ENCODE results near the gene ALLC.

The ALLC gene

GRCh38 chr2:3680548-3681345 lies 22.7 kb downstream of the ALLC start:
- no peak for FAIRE-seq

DNA sequence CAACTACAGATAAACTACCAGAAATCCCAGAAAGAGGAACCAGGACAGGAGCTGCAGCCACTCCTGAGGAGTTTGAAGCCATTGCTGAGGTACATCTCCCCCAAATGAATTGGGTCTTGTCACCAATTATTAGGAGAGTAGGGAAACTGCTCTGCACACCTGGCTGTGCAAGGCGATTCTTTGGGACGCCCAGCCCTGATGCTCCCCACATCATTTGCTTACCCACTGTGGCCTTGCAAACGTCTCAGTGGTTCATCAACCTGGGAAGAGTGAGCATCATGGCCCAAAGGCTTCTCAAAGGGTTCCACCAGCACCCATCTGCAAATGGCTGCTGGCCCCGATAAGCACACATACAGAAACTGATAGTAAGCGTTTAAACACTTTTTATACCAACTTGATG lies 23.6 kb downstream of the ALLC start:
- no peak for FAIRE-seq

DNA sequence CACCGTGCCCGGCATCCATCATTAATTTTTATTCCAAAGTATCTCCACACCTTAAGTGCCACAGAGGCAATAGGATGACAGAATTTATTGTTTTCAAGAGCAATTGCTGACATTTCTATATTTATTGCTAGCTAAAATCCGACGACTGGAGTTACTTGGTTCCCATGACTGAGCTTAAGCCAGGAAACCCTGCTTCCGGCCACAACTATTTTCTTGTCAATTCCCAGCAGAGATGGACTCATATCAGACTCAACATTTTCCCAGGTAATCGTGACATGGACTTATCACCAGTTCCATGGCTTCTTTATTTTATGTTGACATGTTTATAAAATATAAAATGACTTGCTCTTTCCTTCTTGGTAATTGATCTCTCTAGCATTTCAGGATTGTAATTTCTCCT lies 24.8 kb downstream of the ALLC start:
- FAIRE-seq, result no peak

DNA sequence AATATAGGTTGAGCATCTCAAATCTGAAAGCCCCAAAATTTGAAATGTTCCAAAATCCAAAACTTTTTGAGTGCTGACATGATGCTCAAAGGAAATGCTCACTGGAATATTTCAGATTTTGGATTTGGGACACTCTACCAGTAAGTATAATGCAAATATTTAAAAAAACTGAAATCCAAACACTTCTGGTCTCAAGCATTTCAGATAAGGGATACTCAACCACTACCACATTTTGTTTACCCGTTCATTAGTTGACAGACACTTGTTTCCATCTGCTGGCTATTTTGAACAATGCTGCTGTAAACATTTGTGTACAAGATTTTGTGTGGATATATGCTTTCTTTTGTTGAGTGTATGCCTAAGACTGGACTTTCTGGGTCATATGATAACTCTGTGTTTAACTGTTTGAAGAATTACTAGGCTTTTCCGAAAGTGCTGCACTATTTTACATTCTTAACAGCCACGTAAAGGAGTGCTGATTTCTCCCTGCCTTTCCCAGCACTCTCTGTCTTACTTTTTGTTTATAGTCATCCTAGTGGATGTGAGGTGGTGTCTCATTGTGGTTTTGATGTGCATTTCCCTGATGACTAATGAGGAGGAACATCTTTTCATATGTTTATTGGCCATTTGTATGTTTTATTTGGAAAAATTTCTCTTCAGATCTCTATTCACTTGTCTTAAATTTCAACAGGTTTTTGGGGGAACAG lies 25.9 kb downstream of the ALLC start:
- FAIRE-seq, result no peak

GRCh38 chr2:3689998-3690748 lies 32.2 kb downstream of the ALLC start:
- no peak for FAIRE-seq

GRCh38 chr2:3692375-3692774 lies 34.4 kb downstream of the ALLC start:
- FAIRE-seq, result no peak

DNA sequence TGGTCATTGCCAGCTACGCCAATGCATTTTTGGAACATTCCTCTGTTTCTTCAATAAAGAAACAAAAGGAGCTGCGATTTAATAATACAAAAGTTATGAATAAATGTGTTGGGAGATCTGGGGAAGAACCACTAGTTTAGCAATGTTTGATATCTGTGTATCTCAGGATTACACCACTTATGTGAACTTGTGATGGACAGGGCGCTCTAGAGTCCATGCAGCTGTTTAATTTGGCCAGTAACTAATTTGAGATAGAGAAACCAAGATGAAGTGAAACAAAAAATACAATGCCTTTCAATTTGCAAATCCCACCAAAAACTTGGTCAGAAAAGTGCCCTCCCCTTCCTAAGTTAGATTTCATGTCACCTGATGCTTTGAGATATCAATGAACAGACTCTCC lies 38.5 kb downstream of the ALLC start:
- no peak for FAIRE-seq

GRCh38 chr2:3701071-3701470 lies 43.1 kb downstream of the ALLC start:
- FAIRE-seq, result no peak

DNA sequence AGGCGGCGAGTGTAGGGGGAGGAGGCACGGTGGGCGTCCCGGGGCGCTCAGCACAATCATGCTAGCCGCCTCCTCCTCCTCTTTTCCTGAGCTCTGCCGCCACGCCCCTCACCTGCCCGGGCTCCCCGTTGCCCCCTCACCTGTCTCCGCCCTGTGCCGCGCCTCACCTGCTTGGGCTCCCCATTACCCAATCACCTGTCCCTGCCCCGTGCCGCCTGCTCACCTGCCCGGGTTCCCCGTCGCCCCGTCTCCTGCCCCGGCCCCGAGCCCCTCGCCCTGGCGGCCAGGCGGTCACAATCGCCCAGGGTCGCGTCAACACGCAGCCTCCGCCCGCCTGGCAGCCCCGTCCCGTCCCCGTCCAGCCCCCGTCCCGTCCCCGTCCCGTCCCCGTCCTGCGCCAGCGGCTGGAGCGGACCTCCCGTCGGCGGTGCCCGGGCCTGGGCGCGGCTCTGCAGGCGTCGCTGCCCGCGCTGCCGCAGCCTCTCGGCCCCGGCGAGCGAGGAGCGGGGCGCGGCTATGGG lies 45.3 kb downstream of the ALLC start, which contains the start of gene DCDC2C:
Gene DCDC2C (plus strand): TSS at position 340 of the 521 bp plus-strand sequence. CDS start 177 bp downstream, at position 517.
- FAIRE-seq, result no peak

GRCh38 chr2:3703757-3704355 lies 45.9 kb downstream of the ALLC start:
- FAIRE-seq, result no peak

- FAIRE-seq, result no peak
These were observed 46.7 kb downstream of the ALLC start for GRCh38 chr2:3704692-3705091.

DNA sequence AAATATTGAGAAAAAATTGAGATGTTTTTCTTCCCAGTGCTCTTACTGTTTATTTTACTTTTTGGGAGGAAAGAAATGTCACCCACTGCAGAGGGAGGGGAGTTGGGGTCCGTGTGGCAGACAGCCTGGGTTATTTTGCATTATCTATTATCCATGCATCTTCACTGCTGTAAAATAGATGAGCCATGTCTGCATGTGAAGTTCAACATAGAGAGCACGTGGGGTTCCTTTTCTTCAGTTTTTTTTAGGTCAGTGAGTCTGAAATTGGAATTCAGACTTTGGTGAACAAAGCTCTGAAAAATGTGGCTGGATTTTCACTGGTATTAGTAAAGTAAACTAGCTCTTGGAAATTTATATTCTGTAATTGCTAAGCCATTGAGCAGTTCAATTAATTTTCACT lies 47.8 kb downstream of the ALLC start:
- no peak for FAIRE-seq

DNA sequence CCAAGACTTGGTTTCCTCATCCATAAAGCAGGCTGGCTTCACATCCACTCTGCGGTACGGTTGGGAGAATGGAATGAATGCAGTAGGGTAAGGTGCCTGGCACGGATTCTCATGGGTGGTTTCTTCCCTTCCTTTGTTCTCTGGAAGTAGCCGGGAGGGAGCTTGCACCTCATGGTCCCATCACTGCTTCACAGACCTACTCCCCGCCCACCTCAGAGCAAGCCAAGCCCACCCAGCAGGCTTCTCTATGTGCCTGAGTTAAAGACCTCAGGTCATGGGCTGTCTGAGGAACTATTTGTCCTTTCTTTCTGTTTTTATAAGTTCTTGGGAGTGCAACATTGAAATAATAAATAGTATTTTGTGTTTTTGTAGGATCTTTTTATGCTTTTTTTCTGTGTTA lies 48.9 kb downstream of the ALLC start:
- FAIRE-seq, result no peak

DNA sequence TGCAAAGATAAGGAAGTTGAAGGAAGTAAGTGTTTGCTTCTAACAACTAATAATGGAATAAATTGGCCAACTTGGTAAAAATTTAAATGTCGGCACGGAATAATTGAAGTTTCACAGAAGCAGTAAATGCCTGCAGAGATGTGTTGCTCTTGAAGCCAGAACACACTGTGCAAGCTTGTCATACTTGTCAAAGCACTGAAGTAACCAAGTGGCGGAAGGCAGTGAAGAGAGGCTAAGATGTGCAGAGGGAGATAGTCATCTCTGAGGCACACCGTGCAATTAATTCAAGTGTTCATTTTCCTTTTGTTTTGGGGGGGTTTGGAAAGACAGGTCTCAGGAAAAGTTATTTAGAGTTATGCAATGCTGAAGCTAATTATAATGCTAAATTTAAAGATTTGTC lies 50.6 kb downstream of the ALLC start:
- FAIRE-seq, result no peak

DNA sequence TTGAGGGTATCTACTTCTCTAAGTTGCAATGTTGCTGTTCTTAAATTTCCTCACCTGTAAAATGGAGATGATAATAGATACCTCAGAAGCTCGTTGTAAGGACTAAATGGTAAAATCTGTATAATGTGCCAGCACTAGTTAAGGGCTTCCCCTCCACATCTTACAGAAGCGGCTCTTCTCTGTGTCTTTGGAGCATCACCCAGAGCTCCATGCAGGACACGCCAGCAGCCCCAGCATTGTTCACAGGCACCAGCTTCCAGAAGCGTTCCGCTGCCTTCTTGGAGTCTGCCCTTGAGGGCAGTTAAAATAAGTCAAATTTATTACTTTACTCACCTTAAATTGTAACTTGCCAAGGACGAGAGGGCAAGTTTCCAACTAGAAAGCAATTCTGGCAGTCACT lies 51.2 kb downstream of the ALLC start:
- no peak for FAIRE-seq

DNA sequence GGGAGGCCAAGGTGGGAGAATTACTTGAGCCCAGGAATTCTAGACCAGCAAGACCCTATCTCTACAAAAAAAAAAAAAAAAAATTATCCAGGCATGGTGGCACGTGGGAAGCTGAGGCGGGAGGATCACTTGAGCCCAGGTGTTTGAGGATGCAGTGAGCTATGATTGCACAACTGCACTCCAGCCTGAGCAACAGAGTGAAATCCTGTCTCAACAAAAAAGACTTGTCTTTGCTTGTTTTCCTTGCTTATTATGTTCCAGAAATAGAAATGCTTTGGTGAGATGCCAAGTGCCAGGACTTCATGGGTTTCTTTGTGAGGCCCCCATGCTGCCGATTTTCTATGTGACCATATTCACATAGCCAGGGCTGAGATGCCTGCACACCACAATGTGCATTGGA lies 54.4 kb downstream of the ALLC start:
- FAIRE-seq, result no peak

GRCh38 chr2:3712831-3713503 lies 55.0 kb downstream of the ALLC start:
- FAIRE-seq, result no peak

- no peak for FAIRE-seq
These were observed 60.7 kb downstream of the ALLC start for GRCh38 chr2:3718679-3719078.

- no peak for FAIRE-seq
These were observed 67.0 kb downstream of the ALLC start for GRCh38 chr2:3725002-3725401.

DNA sequence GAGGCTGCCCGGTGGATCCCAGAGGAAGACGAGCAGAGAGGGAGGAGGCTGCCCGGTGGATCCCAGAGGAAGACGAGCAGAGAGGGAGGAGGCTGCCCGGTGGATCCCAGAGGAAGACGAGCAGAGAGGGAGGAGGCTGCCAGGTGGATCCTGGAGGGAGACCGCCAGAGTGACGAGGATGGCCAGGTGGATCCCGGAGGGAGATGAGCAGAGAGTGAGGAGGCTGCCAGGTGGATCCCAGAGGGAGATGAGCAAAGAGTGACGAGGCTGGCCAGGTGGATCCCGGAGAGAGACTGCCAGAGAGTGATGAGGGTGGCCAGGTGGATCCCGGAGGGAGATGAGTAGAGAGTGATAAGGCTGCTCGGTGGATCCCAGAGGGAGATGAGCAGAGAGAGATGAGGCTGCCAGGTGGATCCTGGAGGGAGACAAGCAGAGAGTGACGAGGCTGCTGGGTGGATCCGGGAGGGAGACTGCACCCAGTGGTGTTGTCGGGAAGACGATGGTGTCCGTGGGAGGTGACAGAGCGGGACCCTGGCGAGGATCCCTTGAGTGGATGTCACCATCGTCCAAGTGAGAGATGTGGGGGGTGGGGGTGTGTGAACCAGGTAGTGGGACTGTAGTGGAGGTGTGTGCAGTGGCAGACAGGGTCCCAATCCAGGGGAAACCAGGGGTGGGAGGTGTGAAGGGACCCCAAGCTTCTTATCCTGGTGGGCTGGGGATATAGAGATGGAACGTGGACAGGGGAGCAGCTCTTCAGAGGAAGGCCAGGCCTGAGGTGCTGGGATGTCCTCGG lies 67.7 kb downstream of the ALLC start:
- FAIRE-seq, result no peak

DNA sequence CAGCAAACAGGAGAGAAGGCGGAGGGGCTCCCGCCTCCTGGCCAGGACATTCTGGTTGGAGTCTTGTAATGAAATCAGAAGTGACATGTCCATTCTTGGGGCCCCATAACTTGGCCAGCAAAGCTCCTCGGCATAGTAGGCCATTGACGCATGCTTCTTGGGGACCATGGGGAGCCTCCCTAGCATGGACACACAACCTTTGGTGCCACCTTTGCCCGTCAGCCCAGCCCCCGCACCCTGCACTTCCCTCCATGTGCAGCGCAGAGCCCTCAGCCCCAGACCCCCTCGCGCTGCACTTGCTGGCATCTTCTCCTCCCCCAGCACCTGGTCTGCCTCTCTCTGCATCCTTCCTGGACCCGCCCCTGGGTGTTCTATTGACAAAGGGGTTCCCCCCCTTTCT lies 68.5 kb downstream of the ALLC start:
- no peak for FAIRE-seq

Data from G401.6 (cell line).